GM21526 (cell line): Measurements from ENCODE around the gene ZNF79.

ENCODE experiments used
- ATAC-seq: cut with Tn5 transposase; IDR thresholded peaks from one replicate; pipeline ENCODE4 v1.9.1; 2021; ENCODE audit warnings: moderate library complexity; ENCODE audit not compliant: unreplicated experiment, low FRiP score

The ZNF79 gene

DNA sequence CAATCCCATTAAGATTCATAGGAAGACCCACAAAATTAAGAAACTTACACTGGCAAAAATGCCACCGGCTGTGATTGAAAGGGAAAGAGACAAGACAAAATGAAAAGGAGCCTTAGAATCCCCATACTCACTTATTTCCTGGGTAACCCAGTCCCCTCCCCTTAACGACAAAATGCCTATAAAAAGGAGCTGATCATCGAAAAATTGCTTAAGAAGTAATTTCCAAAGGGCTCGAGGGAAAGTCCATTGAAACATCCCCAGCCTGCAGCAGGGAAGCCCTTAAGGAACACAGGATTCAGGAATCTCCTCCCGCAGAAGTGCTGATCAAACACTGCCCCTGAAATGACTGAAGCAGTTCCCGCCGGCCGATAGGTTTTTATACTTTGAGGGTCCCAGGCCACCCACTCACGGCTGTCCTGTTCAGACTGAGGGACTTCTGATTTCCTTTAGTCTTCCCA is 677 bp upstream of the ZNF79 start:
- no peak for ATAC-seq

DNA sequence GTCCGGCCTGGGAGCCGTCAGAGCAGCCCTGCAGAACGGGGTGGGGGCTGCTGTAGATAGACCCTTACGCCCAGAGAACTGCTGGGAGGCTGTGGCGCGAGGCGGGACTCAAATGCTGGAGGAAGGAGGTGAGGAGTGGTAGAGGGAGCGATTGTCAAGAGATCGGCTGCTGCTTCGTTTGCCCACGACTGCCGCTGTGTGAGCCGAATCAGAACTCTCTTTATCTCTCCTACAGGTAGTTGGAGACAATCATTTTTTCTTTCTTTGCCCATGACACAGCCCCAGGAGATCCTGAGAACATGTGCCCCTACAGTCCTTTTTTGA is 456 bp downstream of the ZNF79 start:
- peak; percentile 12 for ATAC-seq

DNA sequence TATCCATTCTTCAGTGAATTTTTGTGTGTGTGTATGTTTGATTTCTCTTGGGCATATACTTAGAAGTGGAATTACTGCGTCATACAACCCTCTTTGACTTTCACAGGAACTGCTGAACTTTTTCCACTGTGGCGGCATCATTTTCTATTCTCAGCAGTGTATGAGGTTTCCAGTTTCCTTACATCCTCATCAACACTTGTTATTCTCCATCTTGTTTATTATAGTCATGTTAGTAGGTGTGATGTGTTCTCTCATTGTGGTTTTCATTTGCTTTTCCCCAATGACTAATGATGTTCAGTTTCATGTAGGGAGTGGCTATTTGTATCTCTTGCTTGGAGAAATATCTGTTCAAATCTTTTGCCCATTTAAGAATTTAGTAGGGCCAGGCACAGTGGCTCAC is 2.6 kb downstream of the ZNF79 start:
- no peak for ATAC-seq

DNA sequence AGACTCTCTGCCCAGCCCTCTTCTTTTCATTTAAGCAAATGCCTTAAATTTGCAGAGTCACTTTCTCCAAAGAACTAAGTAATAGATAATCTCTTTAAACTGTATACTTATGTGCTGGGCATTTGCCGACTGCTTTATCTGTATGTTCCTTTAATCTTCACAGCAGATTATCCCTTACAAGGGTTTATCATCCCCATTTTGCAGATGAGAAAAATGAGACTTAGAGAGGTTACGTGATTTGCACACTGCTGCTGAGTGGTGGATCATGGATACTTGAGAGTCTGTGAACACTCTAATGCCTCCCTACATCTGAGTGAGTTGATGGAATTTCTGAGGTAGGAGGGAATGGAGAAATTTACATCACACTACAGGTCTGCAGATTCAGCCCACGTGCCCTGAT is 4.2 kb downstream of the ZNF79 start:
- ATAC-seq, result no peak

DNA sequence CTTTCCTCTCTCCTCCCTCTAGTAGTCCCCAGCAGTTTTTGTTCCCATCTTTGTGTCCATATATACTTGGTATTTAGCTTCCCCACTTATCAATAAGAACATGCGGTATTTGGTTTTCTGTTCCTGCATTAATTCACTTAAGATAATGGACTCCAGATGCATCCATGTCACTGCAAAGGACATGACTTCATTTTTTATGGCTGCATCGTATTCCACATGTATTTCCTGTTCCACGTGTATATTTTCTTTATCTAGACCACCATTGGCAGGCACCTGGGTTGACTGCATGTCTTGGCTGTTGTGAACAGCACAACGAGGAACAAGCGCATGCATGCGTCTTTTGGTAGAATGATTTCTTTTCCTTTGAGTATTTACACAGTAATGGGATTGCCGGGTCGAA is 6.2 kb downstream of the ZNF79 start:
- no peak for ATAC-seq

DNA sequence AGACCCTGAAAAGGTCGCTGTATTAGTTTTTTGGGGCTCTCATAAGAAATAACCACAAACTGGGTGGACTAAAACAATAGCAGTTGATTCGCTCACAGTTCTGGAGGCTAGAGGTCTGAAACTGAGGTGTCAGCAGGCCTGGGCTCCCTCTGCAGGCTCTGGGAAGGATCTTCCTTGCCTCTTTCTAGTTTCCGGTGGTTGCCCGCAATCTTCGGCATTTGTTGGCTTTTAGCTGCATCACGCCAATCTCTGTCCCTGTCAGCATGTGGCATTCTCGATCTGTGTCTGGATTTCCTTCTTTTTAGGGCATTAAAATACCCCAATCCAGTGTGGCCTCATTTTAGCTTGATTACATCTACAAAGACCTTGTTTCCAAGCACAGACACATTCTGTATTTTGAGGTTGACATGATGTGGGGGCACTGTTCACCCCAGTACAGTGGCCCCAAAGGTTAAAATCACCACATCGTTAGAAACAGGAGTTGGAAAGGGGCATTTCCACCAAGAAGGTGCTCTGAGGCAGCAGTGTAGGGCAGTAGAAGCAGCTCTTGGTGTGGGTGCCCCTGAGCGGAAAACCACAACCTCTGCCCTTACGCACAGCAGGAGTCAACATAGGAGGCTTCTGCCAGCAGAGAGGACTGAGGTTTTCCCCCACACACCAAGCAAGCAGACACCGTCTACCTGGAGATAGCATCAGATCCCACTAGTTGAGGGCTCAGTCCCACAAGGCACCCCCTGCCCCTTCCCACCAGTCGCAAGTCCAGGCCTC is 13.5 kb downstream of the ZNF79 start:
- ATAC-seq, result no peak

- no peak for ATAC-seq
Measured at GRCh38 chr9:127438394-127438793, 14.2 kb downstream of the ZNF79 start.

- no peak for ATAC-seq
Measured at GRCh38 chr9:127444283-127444920, 20.2 kb downstream of the ZNF79 start.

- ATAC-seq, result no peak
Measured at GRCh38 chr9:127444921-127445850, 21.0 kb downstream of the ZNF79 start.

DNA sequence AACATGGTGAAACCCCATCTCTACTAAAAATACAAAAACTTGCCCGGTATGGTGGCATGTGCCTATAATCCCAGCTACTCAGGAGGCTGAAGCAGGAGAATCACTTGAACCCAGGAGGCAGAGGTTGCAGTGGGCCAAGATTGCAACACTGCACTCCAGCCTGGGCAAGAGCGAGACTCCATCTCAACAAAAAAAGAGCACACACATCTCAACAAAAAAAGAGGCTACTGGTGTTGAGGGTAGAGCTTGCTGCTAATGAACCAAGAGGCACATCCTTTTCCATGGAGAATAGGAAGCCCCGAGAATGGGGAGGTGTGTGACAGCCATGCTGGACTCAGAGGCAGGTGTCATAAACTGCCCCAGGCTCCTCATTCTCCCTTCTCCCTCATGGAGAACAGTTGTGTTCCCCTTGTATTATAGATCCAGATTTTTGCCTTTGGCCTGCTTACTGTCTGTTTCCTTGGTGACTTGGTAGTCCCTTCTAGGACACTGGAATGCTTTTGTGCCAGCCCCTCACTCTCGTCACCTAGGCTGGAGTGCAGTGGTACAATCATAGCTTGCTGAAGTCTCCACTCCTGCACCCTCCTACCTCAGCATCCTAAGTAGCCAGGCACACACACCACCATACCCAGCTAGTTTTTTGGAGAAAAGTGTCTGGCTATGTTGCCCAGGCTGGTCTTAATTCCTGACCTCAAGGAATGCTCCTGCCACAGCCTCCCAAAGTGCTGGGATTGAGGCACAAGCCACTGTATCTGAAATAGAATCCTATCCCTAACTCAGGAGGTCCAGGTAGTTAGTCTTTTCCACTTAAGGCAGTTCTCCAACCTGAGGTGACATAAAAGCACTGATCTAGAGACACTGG is 21.9 kb downstream of the ZNF79 start:
- no peak for ATAC-seq

GRCh38 chr9:127446713-127447415 is 22.7 kb downstream of the ZNF79 start:
- ATAC-seq, result no peak

DNA sequence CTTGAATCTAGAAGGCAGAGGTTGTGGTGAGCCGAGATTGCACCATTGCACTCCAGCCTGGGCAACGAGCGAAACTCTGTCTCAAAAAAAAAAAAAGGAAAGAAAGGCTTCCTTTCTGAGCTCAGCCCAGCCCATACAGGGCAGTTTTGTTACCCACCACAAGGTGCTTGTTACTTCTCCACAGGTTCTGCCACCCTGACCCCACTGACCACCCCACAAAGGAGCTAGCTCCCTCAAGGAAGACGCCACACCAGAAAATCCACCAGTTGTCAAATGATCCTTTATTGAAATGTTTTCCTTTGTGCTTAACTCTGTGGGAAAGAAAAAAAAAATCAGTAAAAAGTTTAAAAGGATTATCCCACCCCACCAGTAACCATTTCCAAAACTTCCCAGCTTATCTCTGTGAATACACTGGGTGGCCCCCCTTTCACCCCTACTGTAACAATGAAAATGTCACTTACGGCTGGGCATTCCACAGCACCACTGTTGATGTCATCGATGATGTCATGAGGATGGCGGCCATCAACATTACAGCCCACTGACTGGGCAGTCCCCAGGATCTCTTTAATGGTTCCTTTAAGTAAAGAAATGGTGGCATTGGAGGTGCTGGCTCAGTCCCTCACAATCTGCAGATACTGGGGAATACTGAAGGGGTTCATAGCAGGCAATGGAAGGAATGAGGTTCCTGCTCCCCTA is 23.4 kb downstream of the ZNF79 start:
- ATAC-seq, result no peak

DNA sequence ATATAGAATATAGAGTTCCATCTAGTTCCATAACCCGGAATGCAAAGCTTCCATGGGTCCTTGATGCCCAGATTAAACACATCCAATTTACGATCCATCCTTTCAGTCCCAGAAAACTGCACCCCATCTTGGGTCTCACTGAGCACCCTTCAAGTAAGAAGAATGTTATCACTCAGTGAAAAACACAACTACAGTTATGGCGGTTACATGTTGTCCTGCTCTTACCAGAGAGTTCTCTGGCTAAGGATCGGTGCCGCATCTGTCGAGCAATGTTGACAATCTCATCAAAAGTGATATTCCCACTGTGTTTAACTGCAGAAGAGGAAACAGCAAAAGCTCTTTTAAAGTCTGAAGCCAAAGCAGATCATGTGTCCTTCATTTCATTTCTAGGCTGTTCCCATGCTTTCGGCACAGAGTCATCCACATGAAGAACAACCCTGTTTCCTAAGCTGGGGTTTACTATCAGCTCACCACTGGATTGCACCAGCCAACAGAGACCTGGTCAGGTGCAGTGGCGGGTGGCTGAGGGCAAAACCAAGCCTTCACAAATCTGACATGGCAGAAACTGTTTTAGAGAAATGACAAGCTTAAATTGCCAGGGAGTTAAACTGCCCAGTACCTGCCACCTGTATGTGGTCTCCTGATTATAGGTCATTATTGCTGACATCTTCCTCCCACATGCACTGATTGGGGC is 24.1 kb downstream of the ZNF79 start:
- ATAC-seq, result no peak

- no peak for ATAC-seq
Measured at GRCh38 chr9:127449332-127449966, 25.3 kb downstream of the ZNF79 start.

DNA sequence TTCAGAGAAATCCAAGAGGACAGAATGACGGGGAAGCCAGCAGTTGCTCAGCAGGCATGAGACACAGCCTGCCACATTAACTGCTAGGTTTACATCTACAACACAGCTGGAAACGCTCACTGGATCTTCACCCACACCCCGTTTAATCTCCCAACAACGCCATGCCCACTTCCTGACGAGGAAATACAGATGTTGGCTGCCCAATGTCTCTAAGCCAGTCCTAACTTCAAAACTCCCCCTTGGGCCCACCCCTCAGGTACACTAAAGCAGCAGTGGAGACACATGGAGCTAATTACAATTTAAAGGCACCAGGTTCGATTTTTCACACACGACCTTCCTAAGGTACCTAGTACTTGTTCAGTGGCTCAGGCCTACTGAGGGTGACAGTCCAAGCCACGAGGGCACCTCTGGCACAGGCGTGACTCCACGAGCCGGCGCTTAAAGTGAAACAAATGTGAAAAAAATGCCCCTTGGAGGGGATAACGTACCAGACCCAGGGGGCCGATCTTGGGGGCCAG is 26.1 kb downstream of the ZNF79 start:
- no peak for ATAC-seq

GRCh38 chr9:127450830-127451607 is 26.8 kb downstream of the ZNF79 start, which contains the start of the genes LRSAM1 and RPL12:
TSS of gene LRSAM1 (plus strand) at chr9:127451510. CDS start at chr9:127454528, 3,018 bp downstream.
TSS of gene RPL12 (minus strand) at chr9:127451406. CDS start at chr9:127451317, 89 bp downstream.
- peak; percentile 61 for ATAC-seq

DNA sequence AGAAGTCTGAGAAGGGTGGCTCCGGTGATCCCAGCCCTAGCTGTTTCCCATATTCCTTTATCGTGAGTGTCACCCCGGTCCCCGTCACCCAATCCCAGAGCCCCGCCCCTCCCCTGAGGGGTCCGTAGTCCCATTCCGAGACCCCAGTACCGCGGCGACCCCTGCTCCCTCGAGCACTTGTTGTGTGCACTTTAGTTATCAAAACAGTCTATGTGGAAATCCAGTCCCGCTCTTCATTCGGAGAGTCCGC is 27.4 kb downstream of the ZNF79 start:
- no peak for ATAC-seq
